Chondrocyte (in vitro differentiated cells): ENCODE data around the gene CLPX. TPM values are rescaled to one million over a fixed set of nuclear protein-coding genes. Genes with fewer than 3 reads are reported as not detected.

Experiments used
- DNase-seq: peaks from one replicate; pipeline ENCODE4 v3.0.0; 2021; ENCODE audit warnings: mixed read lengths, low spot score
- H3K27ac Mint-ChIP-seq: one replicate; pipeline ENCODE4 v1.8.0; 2021; ENCODE audit warnings: mild to moderate bottlenecking, moderate library complexity, mixed read lengths; ENCODE audit not compliant: unreplicated experiment
- H3K27me3 Mint-ChIP-seq: 2 replicates; pipeline ENCODE4 v1.8.0; 2021; ENCODE audit warnings: low read depth, mixed read lengths
- H3K36me3 Mint-ChIP-seq: 2 replicates; pipeline ENCODE4 v1.8.0; 2021; ENCODE audit warnings: low read depth, mixed read lengths
- H3K4me1 Mint-ChIP-seq: 2 replicates; pipeline ENCODE4 v1.8.0; 2021; ENCODE audit warnings: low read depth, mild to moderate bottlenecking, mixed read lengths
- H3K4me3 Mint-ChIP-seq: one replicate; pipeline ENCODE4 v1.8.0; 2021; ENCODE audit warnings: mild to moderate bottlenecking, moderate library complexity, mixed read lengths; ENCODE audit not compliant: unreplicated experiment
- H3K9me3 Mint-ChIP-seq: 2 replicates; pipeline ENCODE4 v1.8.0; 2021; ENCODE audit warnings: low read depth, mixed read lengths
- total RNA-seq: library from RNA; stranded (reverse); gene quantifications from 3 replicates; pipeline ENCODE4 v1.2.1, GENCODE V29; 2021
- TF ChIP-seq, protein P1 (sequence below): fragments of 200-600 bp; sonication (generic); IDR thresholded peaks from 2 replicates; pipeline ENCODE4 v1.5.0; 2021; ENCODE audit warnings: antibody characterized with exemption, mild to moderate bottlenecking, moderate library complexity

CLPX gene
- total RNA-seq, 1 donor from 2014 or later, result 41.4 TPM

DNA sequence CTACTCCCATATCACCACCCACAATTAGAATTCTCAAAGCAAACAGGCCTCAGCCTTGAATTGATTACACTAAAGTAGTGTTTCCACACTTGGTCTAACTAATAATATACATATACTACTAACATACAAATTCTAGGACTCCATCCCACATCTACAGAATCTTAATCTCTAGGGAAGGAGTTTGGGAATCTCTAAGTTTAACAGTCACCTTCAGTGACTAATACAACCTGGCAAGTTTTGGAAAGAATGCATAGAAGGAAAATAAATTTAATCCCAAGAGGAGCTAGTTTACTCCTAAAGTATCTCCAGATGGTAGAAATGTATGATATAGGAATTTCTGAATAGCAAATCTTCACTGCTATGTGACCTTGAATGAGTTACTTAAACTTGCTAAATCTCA is 9.1 kb downstream of the CLPX start:
- no peaks in the 10 kb centered on the region for H3K27me3 Mint-ChIP-seq
- TF ChIP-seq, protein P1, sequence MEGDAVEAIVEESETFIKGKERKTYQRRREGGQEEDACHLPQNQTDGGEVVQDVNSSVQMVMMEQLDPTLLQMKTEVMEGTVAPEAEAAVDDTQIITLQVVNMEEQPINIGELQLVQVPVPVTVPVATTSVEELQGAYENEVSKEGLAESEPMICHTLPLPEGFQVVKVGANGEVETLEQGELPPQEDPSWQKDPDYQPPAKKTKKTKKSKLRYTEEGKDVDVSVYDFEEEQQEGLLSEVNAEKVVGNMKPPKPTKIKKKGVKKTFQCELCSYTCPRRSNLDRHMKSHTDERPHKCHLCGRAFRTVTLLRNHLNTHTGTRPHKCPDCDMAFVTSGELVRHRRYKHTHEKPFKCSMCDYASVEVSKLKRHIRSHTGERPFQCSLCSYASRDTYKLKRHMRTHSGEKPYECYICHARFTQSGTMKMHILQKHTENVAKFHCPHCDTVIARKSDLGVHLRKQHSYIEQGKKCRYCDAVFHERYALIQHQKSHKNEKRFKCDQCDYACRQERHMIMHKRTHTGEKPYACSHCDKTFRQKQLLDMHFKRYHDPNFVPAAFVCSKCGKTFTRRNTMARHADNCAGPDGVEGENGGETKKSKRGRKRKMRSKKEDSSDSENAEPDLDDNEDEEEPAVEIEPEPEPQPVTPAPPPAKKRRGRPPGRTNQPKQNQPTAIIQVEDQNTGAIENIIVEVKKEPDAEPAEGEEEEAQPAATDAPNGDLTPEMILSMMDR, result no peak
- H3K4me1 Mint-ChIP-seq, result peaks cover 14% of the 10 kb centered on the region
- DNase-seq, result no peak
- H3K4me3 Mint-ChIP-seq, result no peak overlapping the region
- no peak overlapping the region for H3K27ac Mint-ChIP-seq
- H3K9me3 Mint-ChIP-seq, result no peaks in the 10 kb centered on the region
- peaks cover 9% of the 10 kb centered on the region for H3K36me3 Mint-ChIP-seq

DNA sequence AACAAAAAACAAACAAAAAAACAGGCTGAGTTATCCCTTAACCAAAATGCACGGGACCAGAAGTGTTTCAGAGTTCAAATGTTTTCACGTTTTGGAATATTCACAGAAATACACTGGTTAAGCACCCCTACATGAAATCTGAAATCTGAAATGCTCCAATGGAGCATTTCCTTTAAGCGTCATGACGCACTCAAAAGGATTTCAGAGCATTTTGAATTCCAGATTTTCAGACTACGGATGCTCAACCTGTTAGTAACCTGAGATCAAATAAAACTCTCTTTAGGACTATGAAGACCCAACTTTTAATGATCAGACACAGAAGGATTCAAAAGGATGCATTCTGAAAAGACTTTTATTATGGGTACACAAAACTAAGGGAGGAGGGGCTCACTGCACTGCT is 9.6 kb downstream of the CLPX start:
- peaks cover 9% of the 10 kb centered on the region for H3K36me3 Mint-ChIP-seq
- no peak for DNase-seq
- H3K4me3 Mint-ChIP-seq, result no peak overlapping the region
- H3K9me3 Mint-ChIP-seq, result no peaks in the 10 kb centered on the region
- no peaks in the 10 kb centered on the region for H3K27me3 Mint-ChIP-seq
- TF ChIP-seq, protein P1, result no peak
- H3K27ac Mint-ChIP-seq, result no peak overlapping the region
- peaks cover 13% of the 10 kb centered on the region for H3K4me1 Mint-ChIP-seq

- no peaks in the 10 kb centered on the region for H3K9me3 Mint-ChIP-seq
- H3K27me3 Mint-ChIP-seq, result no peaks in the 10 kb centered on the region
- no peak overlapping the region for H3K4me3 Mint-ChIP-seq
- no peak overlapping the region for H3K27ac Mint-ChIP-seq
- TF ChIP-seq, protein P1, result no peak
- DNase-seq, result no peak
- peaks cover 9% of the 10 kb centered on the region for H3K36me3 Mint-ChIP-seq
- H3K4me1 Mint-ChIP-seq, result peaks cover 10% of the 10 kb centered on the region
Measured at GRCh38 chr15:65174509-65174908, 10.6 kb downstream of the CLPX start.

DNA sequence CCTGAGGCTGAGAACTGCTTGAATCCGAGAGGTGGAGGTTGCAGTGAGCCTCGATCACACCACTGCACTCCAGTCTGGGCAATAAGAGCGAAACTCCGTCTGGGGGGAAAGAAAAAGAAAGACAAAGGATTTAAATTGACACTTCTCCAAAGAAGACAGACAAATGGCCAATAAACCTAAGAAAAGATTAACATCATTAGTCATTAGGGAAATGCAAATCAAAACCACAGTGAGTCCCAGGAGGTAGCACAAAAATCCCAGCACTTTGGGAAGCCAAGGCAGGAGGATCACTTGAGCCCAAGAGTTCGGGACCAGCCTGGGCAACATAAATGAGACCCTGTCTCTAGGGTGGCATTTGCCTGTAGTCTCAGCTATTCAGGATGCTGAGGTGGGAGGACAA is 12.6 kb downstream of the CLPX start:
- Mint-ChIP-seq H3K36me3 (peaks cover 5% of the 10 kb centered on the region), H3K4me1 (peaks cover 10% of the 10 kb centered on the region), H3K4me3 (no peak overlapping the region), H3K27ac (no peak overlapping the region), H3K27me3 (no peaks in the 10 kb centered on the region), H3K9me3 (no peaks in the 10 kb centered on the region)
- DNase-seq, result no peak
- TF ChIP-seq, protein P1, result no peak

DNA sequence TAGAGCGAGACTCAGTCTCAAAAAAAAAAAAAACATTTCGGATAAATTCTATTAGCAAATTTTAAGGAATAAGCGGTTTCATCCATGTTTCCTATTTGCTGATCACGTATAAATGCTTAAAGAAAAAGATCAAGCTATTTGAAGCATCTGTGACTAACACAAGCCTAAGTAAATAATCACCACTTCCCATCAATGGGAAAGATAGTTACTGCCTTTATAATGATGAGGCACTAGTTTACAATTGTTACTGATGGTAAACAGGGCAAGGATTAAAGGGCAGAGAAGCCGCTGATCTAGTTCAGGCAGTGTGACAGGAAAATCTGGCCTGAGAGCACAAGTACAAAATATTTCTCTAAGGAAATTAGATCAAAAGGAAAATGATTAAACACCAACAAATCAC is 13.7 kb downstream of the CLPX start:
- DNase-seq, result no peak
- Mint-ChIP-seq H3K4me3 (no peak overlapping the region), H3K27me3 (no peaks in the 10 kb centered on the region), H3K4me1 (peaks cover 10% of the 10 kb centered on the region), H3K36me3 (peaks cover 5% of the 10 kb centered on the region), H3K27ac (peak overlapping the region; percentile 45), H3K9me3 (no peaks in the 10 kb centered on the region)
- TF ChIP-seq, protein P1, result no peak
